Astrocyte (in vitro differentiated cells and primary cell): Measurements from ENCODE around the gene OR52A5.

Experiments used
- CTCF ChIP-seq: IDR thresholded peaks from 2 replicates; pipeline ENCODE4 v1.5.1; 2011; ENCODE audit warnings: low read depth, mild to moderate bottlenecking, inconsistent platforms, low read length, moderate library complexity; ENCODE audit not compliant: insufficient read depth
- EZH2 ChIP-seq: IDR thresholded peaks from 2 replicates; pipeline ENCODE4 v1.6.1; 2012; ENCODE audit warnings: mild to moderate bottlenecking, low read length, inconsistent platforms; ENCODE audit not compliant: insufficient read depth

GRCh38 chr11:5136261-5136660 is 1.9 kb downstream of the OR52A5 start:
- TF ChIP-seq CTCF, result no peak
- TF ChIP-seq EZH2, result no peak
